WI38 (cell line): ENCODE measurements around the gene DGKZ.

Experiments used
- H3K4me3 ChIP-seq: 2 replicates; pipeline ENCODE4 v1.5.1; 2011; ENCODE audit warnings: low read depth, mild to moderate bottlenecking, control low read depth, low read length
- CTCF ChIP-seq: IDR thresholded peaks from 2 replicates; pipeline ENCODE4 v1.5.1; 2012; ENCODE audit warnings: low read depth, mild to moderate bottlenecking, control low read depth, low read length

The DGKZ gene

GRCh38 chr11:46315033-46315738 lies 32.1 kb upstream of the DGKZ start:
- H3K4me3 ChIP-seq = no peak overlapping the region
- TF ChIP-seq CTCF = peak; percentile 92

GRCh38 chr11:46315783-46316563 lies 31.3 kb upstream of the DGKZ start:
- H3K4me3 ChIP-seq = no peak overlapping the region
- TF ChIP-seq CTCF = no peak

- no peak for TF ChIP-seq CTCF
- no peak overlapping the region for H3K4me3 ChIP-seq
Measured at GRCh38 chr11:46319074-46319453, 28.2 kb upstream of the DGKZ start.

GRCh38 chr11:46321757-46322156 lies 25.5 kb upstream of the DGKZ start:
- TF ChIP-seq CTCF = no peak
- no peak overlapping the region for H3K4me3 ChIP-seq

GRCh38 chr11:46322759-46323158 lies 24.5 kb upstream of the DGKZ start:
- TF ChIP-seq CTCF = peak; percentile 46
- H3K4me3 ChIP-seq = no peak overlapping the region

GRCh38 chr11:46326813-46327416 lies 20.3 kb upstream of the DGKZ start:
- no peak for TF ChIP-seq CTCF
- H3K4me3 ChIP-seq = no peak overlapping the region

- TF ChIP-seq CTCF = no peak
- H3K4me3 ChIP-seq = no peak overlapping the region
Measured at GRCh38 chr11:46327829-46328228, 19.4 kb upstream of the DGKZ start.
